ENCODE data around the gene LUZP1.

Gene LUZP1

GRCh38 chr1:23101887-23102286 lies 66.8 kb downstream of the LUZP1 start:
- no peak for DNase-seq (ENCODE audit: low read depth, low spot score)
- Histone ChIP-seq H3K36me3 (ENCODE audit: insufficient read depth, insufficient read length, low read length) (peaks cover 35% of the 10 kb centered on the region), H3K4me1 (ENCODE audit: insufficient read depth, insufficient read length) (peaks cover 2% of the 10 kb centered on the region), H3K27me3 (ENCODE audit: insufficient read depth, insufficient read length) (no peaks in the 10 kb centered on the region), H3K4me3 (ENCODE audit: insufficient read length, low read depth) (no peak overlapping the region), H3K9ac (ENCODE audit: insufficient read length, low read depth) (no peak overlapping the region), H3K9me3 (ENCODE audit: insufficient read depth, low read length) (no peaks in the 10 kb centered on the region)
- TF ChIP-seq SUZ12 (IDR thresholded peaks at IDR 0.05; ENCODE audit: extremely low read depth, insufficient read depth, insufficient read length) (no peak), ZNF274 (IDR thresholded peaks at IDR 0.05; ENCODE audit: low read depth, low read length) (no peak), YY1 (IDR thresholded peaks at IDR 0.05; ENCODE audit: insufficient read depth, insufficient read length) (no peak)

- no peak overlapping the region for H3K4me3 ChIP-seq (ENCODE audit: insufficient read length, low read depth)
- no peaks in the 10 kb centered on the region for H3K27me3 ChIP-seq (ENCODE audit: insufficient read depth, insufficient read length)
- no peaks in the 10 kb centered on the region for H3K9me3 ChIP-seq (ENCODE audit: insufficient read depth, low read length)
- DNase-seq (ENCODE audit: low read depth, low spot score) = no peak
- TF ChIP-seq YY1 (IDR thresholded peaks at IDR 0.05; ENCODE audit: insufficient read depth, insufficient read length) (no peak), ZNF274 (IDR thresholded peaks at IDR 0.05; ENCODE audit: low read depth, low read length) (no peak), SUZ12 (IDR thresholded peaks at IDR 0.05; ENCODE audit: extremely low read depth, insufficient read depth, insufficient read length) (no peak)
- H3K36me3 ChIP-seq (ENCODE audit: insufficient read depth, insufficient read length, low read length) = peaks cover 28% of the 10 kb centered on the region
- no peak overlapping the region for H3K9ac ChIP-seq (ENCODE audit: insufficient read length, low read depth)
- H3K4me1 ChIP-seq (ENCODE audit: insufficient read depth, insufficient read length) = peaks cover 2% of the 10 kb centered on the region
Observed at GRCh38 chr1:23101101-23101827, 67.4 kb downstream of the LUZP1 start.

GRCh38 chr1:23100074-23100748 lies 68.4 kb downstream of the LUZP1 start:
- no peak for TF ChIP-seq SUZ12 (IDR thresholded peaks at IDR 0.05; ENCODE audit: extremely low read depth, insufficient read depth, insufficient read length)
- TF ChIP-seq YY1 (IDR thresholded peaks at IDR 0.05; ENCODE audit: insufficient read depth, insufficient read length) = no peak
- TF ChIP-seq ZNF274 (IDR thresholded peaks at IDR 0.05; ENCODE audit: low read depth, low read length) = no peak
- Histone ChIP-seq H3K36me3 (ENCODE audit: insufficient read depth, insufficient read length, low read length) (peaks cover 27% of the 10 kb centered on the region), H3K4me3 (ENCODE audit: insufficient read length, low read depth) (no peak overlapping the region), H3K9me3 (ENCODE audit: insufficient read depth, low read length) (no peaks in the 10 kb centered on the region), H3K9ac (ENCODE audit: insufficient read length, low read depth) (no peak overlapping the region), H3K27me3 (ENCODE audit: insufficient read depth, insufficient read length) (no peaks in the 10 kb centered on the region), H3K4me1 (ENCODE audit: insufficient read depth, insufficient read length) (peaks cover 2% of the 10 kb centered on the region)
- DNase-seq (ENCODE audit: low read depth, low spot score) = no peak

GRCh38 chr1:23099171-23099536 lies 69.5 kb downstream of the LUZP1 start:
- Histone ChIP-seq H3K4me3 (ENCODE audit: insufficient read length, low read depth) (no peak overlapping the region), H3K27me3 (ENCODE audit: insufficient read depth, insufficient read length) (no peaks in the 10 kb centered on the region), H3K9ac (ENCODE audit: insufficient read length, low read depth) (no peak overlapping the region), H3K9me3 (ENCODE audit: insufficient read depth, low read length) (no peaks in the 10 kb centered on the region), H3K4me1 (ENCODE audit: insufficient read depth, insufficient read length) (peaks cover 2% of the 10 kb centered on the region), H3K36me3 (ENCODE audit: insufficient read depth, insufficient read length, low read length) (peaks cover 28% of the 10 kb centered on the region)
- TF ChIP-seq ZNF274 (IDR thresholded peaks at IDR 0.05; ENCODE audit: low read depth, low read length) = no peak
- TF ChIP-seq SUZ12 (IDR thresholded peaks at IDR 0.05; ENCODE audit: extremely low read depth, insufficient read depth, insufficient read length) = no peak
- TF ChIP-seq YY1 (IDR thresholded peaks at IDR 0.05; ENCODE audit: insufficient read depth, insufficient read length) = no peak
- no peak for DNase-seq (ENCODE audit: low read depth, low spot score)

GRCh38 chr1:23098463-23099170 lies 70.0 kb downstream of the LUZP1 start:
- peaks cover 2% of the 10 kb centered on the region for H3K4me1 ChIP-seq (ENCODE audit: insufficient read depth, insufficient read length)
- H3K27me3 ChIP-seq (ENCODE audit: insufficient read depth, insufficient read length) = no peaks in the 10 kb centered on the region
- H3K4me3 ChIP-seq (ENCODE audit: insufficient read length, low read depth) = no peak overlapping the region
- DNase-seq (ENCODE audit: low read depth, low spot score) = peak; percentile 52
- no peak for TF ChIP-seq ZNF274 (IDR thresholded peaks at IDR 0.05; ENCODE audit: low read depth, low read length)
- TF ChIP-seq SUZ12 (IDR thresholded peaks at IDR 0.05; ENCODE audit: extremely low read depth, insufficient read depth, insufficient read length) = no peak
- no peak for TF ChIP-seq YY1 (IDR thresholded peaks at IDR 0.05; ENCODE audit: insufficient read depth, insufficient read length)
- peaks cover 31% of the 10 kb centered on the region for H3K36me3 ChIP-seq (ENCODE audit: insufficient read depth, insufficient read length, low read length)
- no peak overlapping the region for H3K9ac ChIP-seq (ENCODE audit: insufficient read length, low read depth)
- H3K9me3 ChIP-seq (ENCODE audit: insufficient read depth, low read length) = no peaks in the 10 kb centered on the region

- no peak overlapping the region for H3K9ac ChIP-seq (ENCODE audit: insufficient read length, low read depth)
- peaks cover 44% of the 10 kb centered on the region for H3K36me3 ChIP-seq (ENCODE audit: insufficient read depth, insufficient read length, low read length)
- no peaks in the 10 kb centered on the region for H3K9me3 ChIP-seq (ENCODE audit: insufficient read depth, low read length)
- DNase-seq (ENCODE audit: low read depth, low spot score) = no peak
- TF ChIP-seq ZNF274 (IDR thresholded peaks at IDR 0.05; ENCODE audit: low read depth, low read length) (no peak), SUZ12 (IDR thresholded peaks at IDR 0.05; ENCODE audit: extremely low read depth, insufficient read depth, insufficient read length) (no peak), YY1 (IDR thresholded peaks at IDR 0.05; ENCODE audit: insufficient read depth, insufficient read length) (no peak)
- H3K27me3 ChIP-seq (ENCODE audit: insufficient read depth, insufficient read length) = no peaks in the 10 kb centered on the region
- H3K4me1 ChIP-seq (ENCODE audit: insufficient read depth, insufficient read length) = no peaks in the 10 kb centered on the region
- H3K4me3 ChIP-seq (ENCODE audit: insufficient read length, low read depth) = no peak overlapping the region
Observed at GRCh38 chr1:23097316-23097715, 71.3 kb downstream of the LUZP1 start.

- H3K27me3 ChIP-seq (ENCODE audit: insufficient read depth, insufficient read length) = no peaks in the 10 kb centered on the region
- H3K4me1 ChIP-seq (ENCODE audit: insufficient read depth, insufficient read length) = no peaks in the 10 kb centered on the region
- TF ChIP-seq ZNF274 (IDR thresholded peaks at IDR 0.05; ENCODE audit: low read depth, low read length) (no peak), SUZ12 (IDR thresholded peaks at IDR 0.05; ENCODE audit: extremely low read depth, insufficient read depth, insufficient read length) (no peak), YY1 (IDR thresholded peaks at IDR 0.05; ENCODE audit: insufficient read depth, insufficient read length) (no peak)
- H3K9ac ChIP-seq (ENCODE audit: insufficient read length, low read depth) = no peak overlapping the region
- H3K9me3 ChIP-seq (ENCODE audit: insufficient read depth, low read length) = no peaks in the 10 kb centered on the region
- no peak for DNase-seq (ENCODE audit: low read depth, low spot score)
- H3K36me3 ChIP-seq (ENCODE audit: insufficient read depth, insufficient read length, low read length) = peaks cover 80% of the 10 kb centered on the region
- no peak overlapping the region for H3K4me3 ChIP-seq (ENCODE audit: insufficient read length, low read depth)
Observed at GRCh38 chr1:23092447-23092846, 76.2 kb downstream of the LUZP1 start.
